IMR-90 (cell line): ENCODE measurements around the gene URB1. TPM values are rescaled to one million over a fixed set of nuclear protein-coding genes. Genes with fewer than 3 reads are reported as not detected.

Source experiments
- ATAC-seq: fragments of 200-7000 bp; cut with Tn5 transposase; 2 replicates; pipeline ENCODE4 v1.9.1; 2020; ENCODE audit warnings: low read depth, mild to moderate bottlenecking, moderate library complexity
- BruUV-seq: library from RNA; stranded (reverse); fragments of 400-500 nt; replicated peaks from 2 replicates; lab custom pipeline; 2021; lab: Mats Ljungman, UMichigan
- CTCF ChIA-PET: fragments of 300-600 bp; formaldehyde crosslinking; extraction: SDS; loops from one replicate; lab custom pipeline; 2021; ENCODE audit warnings: antibody characterized with exemption; lab: Yijun Ruan, JAX
- POLR2A ChIA-PET: fragments of 300-600 bp; sonication (Branson Sonifier 250); formaldehyde crosslinking; loops from one replicate; lab custom pipeline; 2022; ENCODE audit warnings: antibody characterized with exemption; ENCODE audit not compliant: unreplicated experiment; lab: Charles Lee
- DNase-seq: peaks from one replicate; pipeline ENCODE4 v3.0.0; 2013
- H2AFZ ChIP-seq: replicated peaks from 2 replicates; pipeline ENCODE3; 2013; ENCODE audit warnings: low read length, mild to moderate bottlenecking; ENCODE audit not compliant: poor library complexity
- H2AK5ac ChIP-seq: 2 replicates; pipeline ENCODE4 v1.6.1; 2013; ENCODE audit warnings: low read depth, low read length, inconsistent platforms
- H2AK9ac ChIP-seq: replicated peaks from 2 replicates; pipeline ENCODE3; 2013; ENCODE audit warnings: mild to moderate bottlenecking, low read depth, low read length, moderate library complexity; ENCODE audit not compliant: poor library complexity
- H2BK120ac ChIP-seq: 2 replicates; pipeline ENCODE4 v1.6.1; 2013; ENCODE audit warnings: low read depth, low read length, inconsistent platforms
- H2BK15ac ChIP-seq: 3 replicates; pipeline ENCODE4 v1.6.1; 2013; ENCODE audit warnings: low read depth, low read length, inconsistent platforms
- H2BK20ac ChIP-seq: 2 replicates; pipeline ENCODE4 v1.6.1; 2013; ENCODE audit warnings: low read depth, mild to moderate bottlenecking, inconsistent platforms, low read length, moderate library complexity
- H2BK5ac ChIP-seq: 2 replicates; pipeline ENCODE4 v1.6.1; 2013; ENCODE audit warnings: mild to moderate bottlenecking, low read depth, low read length, inconsistent platforms; ENCODE audit not compliant: poor library complexity, severe bottlenecking
- H3K14ac ChIP-seq: replicated peaks from 2 replicates; pipeline ENCODE4 v1.6.1; 2013; ENCODE audit warnings: low read depth, low read length, inconsistent platforms
- H3K18ac ChIP-seq: 2 replicates; pipeline ENCODE4 v1.6.1; 2013; ENCODE audit warnings: low read depth, low read length, control low read depth
- H3K23ac ChIP-seq: 2 replicates; pipeline ENCODE4 v1.6.1; 2013; ENCODE audit warnings: low read depth, low read length, inconsistent platforms
- H3K27ac ChIP-seq: 2 replicates; pipeline ENCODE4 v1.5.1; 2013; ENCODE audit warnings: mild to moderate bottlenecking, control low read depth, low read length; ENCODE audit not compliant: insufficient read depth
- H3K27me3 ChIP-seq: 2 replicates; pipeline ENCODE4 v1.6.1; 2013; ENCODE audit warnings: low read length; ENCODE audit not compliant: control insufficient read depth, insufficient read depth
- H3K36me3 ChIP-seq: 2 replicates; pipeline ENCODE4 v1.6.1; 2013; ENCODE audit warnings: low read length, mixed read lengths; ENCODE audit not compliant: control insufficient read depth, insufficient read depth
- H3K4ac ChIP-seq: 2 replicates; pipeline ENCODE4 v1.6.1; 2013; ENCODE audit warnings: low read depth, low read length, inconsistent platforms
- H3K4me1 ChIP-seq: 2 replicates; pipeline ENCODE4 v1.6.1; 2013; ENCODE audit warnings: low read length, mixed read lengths; ENCODE audit not compliant: control insufficient read depth, insufficient read depth
- H3K4me2 ChIP-seq: 2 replicates; pipeline ENCODE4 v1.6.1; 2013; ENCODE audit warnings: low read depth, mild to moderate bottlenecking, control low read depth, low read length, moderate library complexity
- H3K4me3 ChIP-seq: 2 replicates; pipeline ENCODE4 v1.5.1; 2013; ENCODE audit warnings: low read depth, mild to moderate bottlenecking, control low read depth, low read length, moderate library complexity; ENCODE audit not compliant: insufficient read depth
- H3K56ac ChIP-seq: 2 replicates; pipeline ENCODE4 v1.6.1; 2013; ENCODE audit warnings: low read length, inconsistent platforms; ENCODE audit not compliant: insufficient read depth; ENCODE audit errors: extremely low read depth
- H3K79me1 ChIP-seq, 2 experiments: 2 replicates each; pipeline ENCODE4 v1.6.1; 2013; ENCODE audit warnings: low read length in 2 of 2, inconsistent platforms in 1 of 2, low read depth in 1 of 2
- H3K9ac ChIP-seq: 2 replicates; pipeline ENCODE4 v1.6.1; 2013; ENCODE audit warnings: low read depth, low read length, control low read depth
- H3K9me1 ChIP-seq: 2 replicates; pipeline ENCODE4 v1.6.1; 2013; ENCODE audit warnings: low read length, inconsistent platforms; ENCODE audit not compliant: insufficient read depth
- H3K9me3 ChIP-seq: 2 replicates; pipeline ENCODE4 v1.6.1; 2013; ENCODE audit warnings: low read length; ENCODE audit not compliant: control insufficient read depth, insufficient read depth
- H4K20me1 ChIP-seq: 2 replicates; pipeline ENCODE4 v1.6.1; 2013; ENCODE audit warnings: low read length, inconsistent platforms; ENCODE audit not compliant: insufficient read depth
- H4K5ac ChIP-seq: 2 replicates; pipeline ENCODE4 v1.6.1; 2013; ENCODE audit warnings: mild to moderate bottlenecking, low read depth, low read length, control low read depth
- H4K8ac ChIP-seq, 2 experiments: 2 replicates each; pipeline ENCODE4 v1.6.1; 2013; ENCODE audit warnings: low read depth in 2 of 2, low read length in 2 of 2, control low read depth in 1 of 2, inconsistent platforms in 1 of 2
- H4K91ac ChIP-seq: 2 replicates; pipeline ENCODE4 v1.6.1; 2013; ENCODE audit warnings: low read depth, low read length, inconsistent platforms; ENCODE audit not compliant: insufficient read depth
- CHD1 ChIP-seq: IDR thresholded peaks from 2 replicates; pipeline ENCODE4 v1.6.1; 2012; ENCODE audit warnings: low read depth, low read length, improper control_type of control experiment
- ELK1 ChIP-seq: fragments of 150-350 bp; IDR thresholded peaks from 2 replicates; pipeline ENCODE4 v1.6.1; 2016; ENCODE audit warnings: low read depth, mild to moderate bottlenecking, low read length, moderate library complexity, borderline replicate concordance
- FOS ChIP-seq: fragments of 150-350 bp; IDR thresholded peaks from 2 replicates; pipeline ENCODE4 v1.6.1; 2016; ENCODE audit warnings: low read depth, low read length
- MAFK ChIP-seq: IDR thresholded peaks from 2 replicates; pipeline ENCODE4 v1.6.1; 2012; ENCODE audit warnings: low read depth, low read length, improper control_type of control experiment
- RCOR1 ChIP-seq: IDR thresholded peaks from 2 replicates; pipeline ENCODE4 v1.6.1; 2012; ENCODE audit warnings: mild to moderate bottlenecking, low read length, improper control_type of control experiment; ENCODE audit not compliant: insufficient replicate concordance
- RFX5 ChIP-seq: IDR thresholded peaks from 2 replicates; pipeline ENCODE4 v1.8.0; 2012; ENCODE audit warnings: low read depth, mild to moderate bottlenecking, low read length, moderate library complexity
- SMC3 ChIP-seq: fragments of 150-350 bp; IDR thresholded peaks from 2 replicates; pipeline ENCODE4 v1.6.1; 2016; ENCODE audit warnings: low read depth, mild to moderate bottlenecking, antibody characterized with exemption, low read length, moderate library complexity
- USF2 ChIP-seq: fragments of 150-350 bp; IDR thresholded peaks from 2 replicates; pipeline ENCODE4 v1.6.1; 2017; ENCODE audit warnings: mild to moderate bottlenecking, antibody characterized with exemption, low read length, low read depth
- WGBS, 2 experiments: methylation state at CpG; one replicate each; pipeline versions ENCODE4 v1.1.5 to v1.1.7; 2013; ENCODE audit warnings: missing lambda C conversion rate in 2 of 2; ENCODE audit not compliant: insufficient read length in 1 of 2; ENCODE audit errors: extremely low coverage in 2 of 2; 5-methylcytosine and 5-hydroxymethylcytosine counted together
- dilution Hi-C: fragments of 300-500 bp; cut with HindIII; formaldehyde crosslinking; loops from one replicate; pipeline ENCODE4 v1.14.3; 2018; ENCODE audit warnings: low sequenced_read_pairs; ENCODE audit not compliant: unreplicated experiment
- in situ Hi-C: fragments of 300-500 bp; cut with MboI; formaldehyde crosslinking; loops from 3 replicates; pipeline ENCODE4 v1.14.3; 2019; ENCODE audit warnings: low sequenced_read_pairs, inconsistent platforms, mixed read lengths
- intact Hi-C: fragments of 100-400 bp; cut with micrococcal nuclease; formaldehyde crosslinking; loops from 2 replicates; pipeline ENCODE4 v1.10.0; 2022
- polyA plus RNA-seq, 3 experiments: library from polyadenylated mRNA; depleted of rRNA; stranded (reverse); fragments of >200 nt; gene quantifications; 2 replicates each; pipeline ENCODE4 v1.2.3, GENCODE V29; 2012; ENCODE audit warnings: low replicate concordance in 1 of 3
- total RNA-seq: library from RNA; depleted of rRNA; stranded (reverse); fragments of >200 nt; gene quantifications from 2 replicates; pipeline ENCODE4 v1.2.3, GENCODE V29; 2012
- TF ChIP-seq, protein P1 (sequence below): conservative IDR thresholded peaks from 2 replicates; pipeline ENCODE4 v1.5.1; 2012; ENCODE audit warnings: mild to moderate bottlenecking, low read depth, low read length, improper control_type of control experiment

URB1 gene
- total and polyA plus RNA-seq, 2 of the 4 experiments (the other 2 are of a cell fraction) = 9.2 to 12.7 TPM

DNA sequence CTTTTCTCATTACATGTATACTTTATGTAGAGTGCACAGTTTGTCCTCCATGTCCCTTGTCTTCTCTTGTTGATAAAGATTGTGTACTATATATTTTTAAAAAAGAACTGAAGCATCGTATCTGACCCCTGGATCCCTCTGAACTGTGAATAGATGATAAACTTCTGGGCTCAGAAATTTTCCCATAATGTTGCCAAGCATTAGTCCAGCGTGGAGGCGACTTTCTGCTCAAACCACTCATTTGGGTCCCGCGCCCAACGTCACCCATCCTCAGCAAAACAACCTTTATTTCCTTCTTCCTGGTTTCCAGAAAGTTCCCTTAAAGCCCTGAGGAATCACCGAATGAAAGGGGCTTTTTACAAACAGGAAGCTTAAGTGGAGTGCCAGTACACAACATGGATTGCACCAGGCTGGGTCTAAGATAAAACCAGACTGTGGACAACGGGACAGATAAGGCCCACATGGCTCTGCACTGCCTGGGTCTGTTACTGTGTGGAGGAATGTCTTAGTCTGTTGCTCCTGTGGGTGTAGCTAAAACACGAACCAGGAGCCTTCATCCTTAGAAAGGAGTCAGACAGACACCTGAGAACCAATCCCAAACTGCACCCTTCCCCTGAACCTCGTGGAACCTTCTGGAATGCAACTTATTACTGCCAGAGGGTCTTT, 35.3 kb upstream of the URB1 start:
- H4K5ac ChIP-seq = peak overlapping the region; percentile 28; the same call in 1 of the 2 replicates
- TF ChIP-seq SMC3 (no peak), USF2 (no peak), RCOR1 (no peak), MAFK (no peak), CHD1 (no peak), RFX5 (no peak), FOS (no peak), ELK1 (no peak)
- TF ChIP-seq, protein P1, sequence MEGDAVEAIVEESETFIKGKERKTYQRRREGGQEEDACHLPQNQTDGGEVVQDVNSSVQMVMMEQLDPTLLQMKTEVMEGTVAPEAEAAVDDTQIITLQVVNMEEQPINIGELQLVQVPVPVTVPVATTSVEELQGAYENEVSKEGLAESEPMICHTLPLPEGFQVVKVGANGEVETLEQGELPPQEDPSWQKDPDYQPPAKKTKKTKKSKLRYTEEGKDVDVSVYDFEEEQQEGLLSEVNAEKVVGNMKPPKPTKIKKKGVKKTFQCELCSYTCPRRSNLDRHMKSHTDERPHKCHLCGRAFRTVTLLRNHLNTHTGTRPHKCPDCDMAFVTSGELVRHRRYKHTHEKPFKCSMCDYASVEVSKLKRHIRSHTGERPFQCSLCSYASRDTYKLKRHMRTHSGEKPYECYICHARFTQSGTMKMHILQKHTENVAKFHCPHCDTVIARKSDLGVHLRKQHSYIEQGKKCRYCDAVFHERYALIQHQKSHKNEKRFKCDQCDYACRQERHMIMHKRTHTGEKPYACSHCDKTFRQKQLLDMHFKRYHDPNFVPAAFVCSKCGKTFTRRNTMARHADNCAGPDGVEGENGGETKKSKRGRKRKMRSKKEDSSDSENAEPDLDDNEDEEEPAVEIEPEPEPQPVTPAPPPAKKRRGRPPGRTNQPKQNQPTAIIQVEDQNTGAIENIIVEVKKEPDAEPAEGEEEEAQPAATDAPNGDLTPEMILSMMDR = no peak
- ChIA-PET POLR2A (no interaction called here), CTCF (no interaction called here)
- in situ Hi-C loops (no loop called here), dilution Hi-C loops (no loop called here), intact Hi-C loops (no loop called here)
- H4K91ac ChIP-seq = no peak overlapping the region
- no TSS peak for BruUV-seq
- no peak overlapping the region for H2AK5ac ChIP-seq
- H3K4me3 ChIP-seq = no peak overlapping the region
- H3K18ac ChIP-seq = no peak overlapping the region; the same call in 1 of the 2 replicates
- H4K20me1 ChIP-seq = no peaks in the 10 kb centered on the region
- H2AK9ac ChIP-seq = no peak overlapping the region
- no peak overlapping the region for H3K56ac ChIP-seq
- H3K36me3 ChIP-seq = no peaks in the 10 kb centered on the region
- H3K27me3 ChIP-seq = no peaks in the 10 kb centered on the region
- no peak overlapping the region for H3K4ac ChIP-seq
- H2BK15ac ChIP-seq = no peak overlapping the region
- H2BK120ac ChIP-seq = no peak overlapping the region
- H3K23ac ChIP-seq = no peak overlapping the region
- no peak overlapping the region for H3K4me2 ChIP-seq
- H2BK20ac ChIP-seq = no peak overlapping the region
- no peak overlapping the region for H2AFZ ChIP-seq
- ATAC-seq (no peak), DNase-seq (no peak)
- no peaks in the 10 kb centered on the region for H3K9me3 ChIP-seq
- no peak overlapping the region for H3K27ac ChIP-seq
- H2BK5ac ChIP-seq = no peak overlapping the region
- H3K4me1 ChIP-seq = peaks cover 12% of the 10 kb centered on the region
- WGBS, 2 experiments = no CpG with 5 or more reads among the region's 10 CpGs
- no peak overlapping the region for H4K8ac ChIP-seq
- no peak overlapping the region for H3K9ac ChIP-seq
- H3K79me1 ChIP-seq = peaks cover 0 to 5% of the 10 kb centered on the region in 2 experiments; a peak in 1 of 4 replicates
- no peak overlapping the region for H3K14ac ChIP-seq
- H3K9me1 ChIP-seq = peaks cover 6% of the 10 kb centered on the region; the same call in 1 of the 2 replicates
